Right atrium auricular region (tissue), 2 donors: ENCODE data around the gene ITPKB. TPM values are rescaled to one million over a fixed set of nuclear protein-coding genes. Genes with fewer than 3 reads are reported as not detected.

ENCODE experiments used
- DNase-seq: peaks from one replicate; pipeline ENCODE4 v3.0.0-alpha.2; 2019; ENCODE audit warnings: low spot score
- H3K27ac ChIP-seq, 2 donors: fragments of 200-600 bp; sonication (generic); 1 replicate in 1 of 2; 2 replicates in 1 of 2; pipeline ENCODE4 v1.5.1; 2016 to 2019
- H3K27me3 ChIP-seq, 2 donors: fragments of 200-600 bp; sonication (generic); one replicate each; pipeline versions ENCODE4 v1.5.1 to v1.6.0; 2017 to 2019
- H3K36me3 ChIP-seq: fragments of 200-600 bp; sonication (generic); one replicate; pipeline ENCODE4 v1.5.1; 2016
- H3K4me1 ChIP-seq, 2 donors: fragments of 200-600 bp; sonication (generic); one replicate each; pipeline versions ENCODE4 v1.5.1 to v1.6.0; 2017 to 2019
- H3K4me3 ChIP-seq, 2 donors: fragments of 200-600 bp; sonication (generic); 1 replicate in 1 of 2; 2 replicates in 1 of 2; pipeline ENCODE4 v1.5.1; 2017 to 2019; ENCODE audit warnings: mild to moderate bottlenecking in 1 of 2, moderate library complexity in 1 of 2
- H3K9me3 ChIP-seq, 2 donors: fragments of 200-600 bp; sonication (generic); one replicate each; pipeline ENCODE4 v1.5.1; 2019
- CTCF ChIP-seq, 2 donors: fragments of 200-600 bp; sonication (generic); IDR thresholded peaks; one replicate each; pipeline ENCODE4 v1.5.1; 2019; ENCODE audit warnings: antibody characterized with exemption in 2 of 2
- total RNA-seq, 2 donors: library from RNA; depleted of rRNA; stranded (reverse); fragments of >200 nt; gene quantifications; one replicate each; pipeline ENCODE4 v1.1.0, GENCODE V29; 2016

Gene ITPKB
- total RNA-seq, 2 donors from 2014 or later: 10.8 to 11.0 TPM

- no peaks in the 10 kb centered on the region for H3K9me3 ChIP-seq
- no peaks in the 10 kb centered on the region for H3K27me3 ChIP-seq
- no peak overlapping the region for H3K4me3 ChIP-seq
- DNase-seq: peak; percentile 73
- peak; percentile 43 to 65 for TF ChIP-seq CTCF (IDR thresholded peaks at IDR 0.05)
- peaks cover 0 to 31% of the 10 kb centered on the region in 2 donors for H3K4me1 ChIP-seq
- peak overlapping the region; percentile 49 to 62 for H3K27ac ChIP-seq
- peaks cover 6% of the 10 kb centered on the region for H3K36me3 ChIP-seq
These were observed 101.7 kb downstream of the ITPKB start for GRCh38 chr1:226637147-226637935.

GRCh38 chr1:226636847-226637096 is 102.3 kb downstream of the ITPKB start:
- no peak for TF ChIP-seq CTCF (IDR thresholded peaks at IDR 0.05)
- Histone ChIP-seq H3K9me3 (no peaks in the 10 kb centered on the region), H3K27ac (no peak overlapping the region), H3K4me1 (peaks cover 0 to 31% of the 10 kb centered on the region in 2 donors), H3K27me3 (no peaks in the 10 kb centered on the region), H3K4me3 (no peak overlapping the region), H3K36me3 (peaks cover 6% of the 10 kb centered on the region)
- DNase-seq: no peak

GRCh38 chr1:226635456-226635941 is 103.6 kb downstream of the ITPKB start:
- Histone ChIP-seq H3K36me3 (peaks cover 6% of the 10 kb centered on the region), H3K27ac (no peak overlapping the region), H3K9me3 (no peaks in the 10 kb centered on the region), H3K4me3 (no peak overlapping the region), H3K4me1 (peaks cover 0 to 31% of the 10 kb centered on the region in 2 donors), H3K27me3 (no peaks in the 10 kb centered on the region)
- TF ChIP-seq CTCF (IDR thresholded peaks at IDR 0.05): no peak
- DNase-seq: no peak

GRCh38 chr1:226634611-226635246 is 104.4 kb downstream of the ITPKB start:
- TF ChIP-seq CTCF (IDR thresholded peaks at IDR 0.05): no peak
- no peak for DNase-seq
- Histone ChIP-seq H3K9me3 (no peaks in the 10 kb centered on the region), H3K4me1 (peaks cover 0 to 31% of the 10 kb centered on the region in 2 donors), H3K36me3 (peaks cover 5% of the 10 kb centered on the region), H3K4me3 (no peak overlapping the region), H3K27ac (no peak overlapping the region), H3K27me3 (no peaks in the 10 kb centered on the region)

- peak; percentile 93 to 97 for TF ChIP-seq CTCF (IDR thresholded peaks at IDR 0.05)
- Histone ChIP-seq H3K36me3 (no peaks in the 10 kb centered on the region), H3K4me3 (no peak overlapping the region), H3K27me3 (no peaks in the 10 kb centered on the region), H3K9me3 (no peaks in the 10 kb centered on the region), H3K27ac (peak overlapping the region; percentile 18 to 31), H3K4me1 (peaks cover 0 to 31% of the 10 kb centered on the region in 2 donors)
- peak; percentile 76 for DNase-seq
These were observed 104.9 kb downstream of the ITPKB start for GRCh38 chr1:226634166-226634588.
